Stimulated activated CD4-positive, alpha-beta T cell treated with anti-CD3 and anti-CD28 coated beads, Interleukin-12 subunit alpha, Interleukin-12 subunit beta, amount 100 ng/mL, for 24 hours (primary cell): ENCODE measurements around the gene UBASH3B.
"Not testable (repeated sequence)": the region's sequence is repeated elsewhere in the genome, so short reads cannot be mapped to it uniquely, and the experiment has no call there.

Experiments used
- DNase-seq, 2 experiments: peaks; one replicate each; pipeline ENCODE4 v3.0.0-alpha.2; 2020; ENCODE audit warnings: low read depth in 2 of 2

UBASH3B gene

GRCh38 chr11:122811721-122812120 is 156.2 kb downstream of the UBASH3B start:
- DNase-seq = no peak

- DNase-seq = no peak
These were observed 157.1 kb downstream of the UBASH3B start for GRCh38 chr11:122812638-122813037.

DNA sequence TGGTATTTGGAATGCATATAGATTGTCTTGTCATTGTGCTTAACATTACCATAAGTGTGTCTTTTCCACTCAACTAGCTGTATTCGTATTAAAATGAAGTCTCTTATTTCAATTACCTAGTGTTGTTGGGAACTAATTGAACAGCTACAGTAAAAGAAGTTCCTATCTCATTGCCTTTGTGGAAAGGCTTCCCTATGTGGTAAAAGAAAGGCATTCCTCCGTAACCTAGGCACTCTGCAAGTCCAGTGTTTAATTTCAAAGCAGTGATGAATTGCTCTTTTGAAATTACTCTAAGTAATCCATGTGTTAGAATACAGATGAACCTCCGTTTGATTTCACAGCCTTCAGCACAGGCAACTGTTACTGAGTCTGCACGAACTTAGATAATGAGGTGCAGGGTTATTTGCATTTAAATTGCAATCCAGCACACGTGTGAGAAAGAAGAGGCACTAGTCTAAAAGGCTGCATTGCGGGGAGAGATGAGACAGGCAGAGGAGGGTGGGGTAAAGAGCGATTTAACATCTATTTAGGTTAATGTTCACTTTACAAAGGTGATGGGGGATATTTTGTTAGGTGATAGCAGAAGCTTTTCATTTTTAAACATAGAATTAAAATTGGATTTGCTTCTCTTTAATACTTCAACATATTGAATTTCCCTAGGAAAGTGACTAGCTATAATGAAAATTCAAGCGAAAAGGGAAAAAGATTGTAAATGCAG is 157.8 kb downstream of the UBASH3B start:
- DNase-seq = no peak

DNA sequence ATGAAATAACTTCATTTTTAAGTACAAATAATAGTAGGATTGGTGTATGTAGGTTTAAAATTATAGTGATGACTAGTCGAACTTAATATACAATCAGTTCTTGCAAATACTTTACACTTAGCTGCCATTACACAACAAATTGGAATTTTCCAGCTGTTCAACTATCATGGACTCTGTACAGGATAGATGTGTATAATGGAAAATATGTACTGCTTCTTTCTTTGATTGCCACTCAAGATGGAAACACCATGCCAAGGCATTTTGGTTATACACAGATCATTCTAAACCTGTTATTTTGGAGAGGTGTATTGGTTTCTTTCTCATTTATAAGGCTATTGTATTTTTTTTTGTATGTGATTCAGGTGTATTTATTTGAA is 158.4 kb downstream of the UBASH3B start:
- no peak for DNase-seq

- no peak for DNase-seq
These were observed 158.9 kb downstream of the UBASH3B start for GRCh38 chr11:122814401-122814800.

DNA sequence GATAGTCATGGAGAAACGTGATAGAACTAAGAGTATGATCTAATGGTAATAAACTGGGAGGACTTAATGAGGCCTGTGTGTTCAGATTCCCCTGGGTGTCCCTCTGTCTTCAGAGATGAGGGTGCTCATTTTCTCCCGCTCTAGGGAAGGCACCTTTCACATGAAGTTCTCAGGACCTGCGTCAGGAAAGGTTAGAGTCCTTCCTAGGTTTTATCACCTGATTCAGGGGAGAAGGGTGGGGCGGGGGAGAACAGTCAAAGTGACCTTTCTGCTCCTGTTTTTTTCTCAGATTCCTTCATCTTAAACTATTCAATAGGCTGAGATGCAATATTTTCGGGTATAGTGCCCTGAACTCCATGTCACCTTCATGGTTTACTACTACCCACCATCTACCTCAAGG is 160.4 kb downstream of the UBASH3B start:
- DNase-seq = no peak

GRCh38 chr11:122816761-122817520 is 161.4 kb downstream of the UBASH3B start:
- DNase-seq = no peak

DNA sequence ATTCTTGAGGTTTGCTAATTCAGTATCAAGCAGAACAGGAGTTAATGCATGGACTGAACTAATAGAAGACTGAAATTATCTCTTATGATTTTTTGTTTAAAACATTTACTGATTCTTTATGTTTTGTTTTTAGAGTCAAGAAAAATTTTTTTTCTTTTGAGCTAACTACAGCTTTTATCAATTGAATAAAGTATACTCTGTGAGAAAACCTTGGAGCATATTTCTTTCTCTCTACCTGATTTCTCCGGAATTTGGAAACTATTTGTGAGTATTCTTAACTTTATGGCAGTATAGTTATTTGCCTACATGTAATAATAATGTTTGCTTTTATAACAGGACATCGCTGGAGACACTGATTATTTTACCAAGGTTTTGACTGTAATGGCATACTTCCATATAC is 164.6 kb downstream of the UBASH3B start:
- no peak for DNase-seq

GRCh38 chr11:122821169-122821568 is 165.6 kb downstream of the UBASH3B start:
- DNase-seq = no peak

GRCh38 chr11:122822241-122822640 is 166.7 kb downstream of the UBASH3B start:
- DNase-seq = no peak

DNA sequence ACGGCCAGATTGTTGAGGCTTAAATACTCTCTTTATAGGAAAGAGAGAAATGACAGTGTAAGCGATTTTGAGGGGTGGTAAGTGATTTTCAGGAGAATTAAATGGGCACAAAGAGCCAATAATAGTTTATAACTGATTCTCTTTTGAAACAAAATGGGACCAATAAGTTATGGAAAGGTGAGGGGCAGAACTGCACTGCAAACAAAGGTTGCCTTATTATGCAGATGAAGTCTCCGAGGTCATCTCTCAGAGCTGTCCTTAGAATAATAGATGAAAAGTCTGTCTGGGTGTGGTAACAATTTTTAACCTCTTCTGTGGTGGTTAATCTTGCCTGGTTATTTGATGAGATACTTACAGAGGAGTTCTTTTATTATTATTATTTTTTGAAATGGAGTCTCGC is 168.0 kb downstream of the UBASH3B start:
- DNase-seq = no peak

- not testable (repeated sequence) for DNase-seq
These were observed 173.8 kb downstream of the UBASH3B start for GRCh38 chr11:122829371-122829770.

DNA sequence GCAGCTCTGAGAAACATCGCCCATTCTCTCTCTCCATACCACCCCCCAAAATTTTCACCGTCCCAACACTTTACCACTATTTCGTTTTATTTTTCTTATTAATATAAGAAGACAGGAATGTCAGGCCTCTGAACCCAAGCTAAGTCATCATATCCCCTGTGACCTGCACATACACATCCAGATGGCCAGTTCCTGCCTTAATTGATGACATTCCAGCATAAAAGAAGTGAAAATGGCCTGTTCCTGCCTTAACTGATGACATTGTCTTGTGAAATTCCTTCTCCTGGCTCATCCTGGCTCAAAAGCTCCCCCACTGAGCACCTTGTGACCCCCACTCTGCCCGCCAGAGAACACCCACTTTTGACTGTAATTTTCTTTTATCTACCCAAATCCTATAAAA is 176.8 kb downstream of the UBASH3B start:
- DNase-seq = not testable (repeated sequence)

- no peak for DNase-seq
These were observed 177.4 kb downstream of the UBASH3B start for GRCh38 chr11:122832721-122833470.

DNA sequence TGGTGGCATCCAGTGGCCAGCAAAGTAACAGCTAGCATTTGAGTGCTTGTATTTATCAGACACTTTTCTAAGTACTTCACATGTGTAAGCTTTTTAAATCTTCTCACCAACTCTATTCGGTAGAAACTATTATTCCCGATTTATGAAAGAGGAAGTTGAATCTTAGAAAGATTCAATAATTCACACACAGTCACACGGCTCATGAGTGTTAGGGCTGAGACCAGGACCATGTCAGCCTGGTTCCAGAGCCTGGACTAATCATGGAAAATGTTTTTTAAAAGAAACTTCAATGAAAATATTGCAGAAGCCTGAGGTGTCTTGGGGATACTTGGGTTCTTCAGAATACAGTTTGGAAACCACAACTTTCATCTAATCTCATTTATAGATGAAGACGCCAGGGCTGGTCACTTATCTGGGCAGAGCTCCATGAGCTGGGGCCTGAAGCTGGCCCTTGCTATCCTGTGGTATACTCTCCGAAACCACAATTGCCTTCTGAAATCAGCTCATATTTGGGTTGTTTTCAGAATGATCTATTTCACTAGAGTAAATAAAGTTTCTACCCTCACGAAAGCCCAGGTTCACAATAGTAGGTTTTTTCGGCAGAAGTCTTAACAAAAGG is 178.4 kb downstream of the UBASH3B start:
- DNase-seq = no peak

DNA sequence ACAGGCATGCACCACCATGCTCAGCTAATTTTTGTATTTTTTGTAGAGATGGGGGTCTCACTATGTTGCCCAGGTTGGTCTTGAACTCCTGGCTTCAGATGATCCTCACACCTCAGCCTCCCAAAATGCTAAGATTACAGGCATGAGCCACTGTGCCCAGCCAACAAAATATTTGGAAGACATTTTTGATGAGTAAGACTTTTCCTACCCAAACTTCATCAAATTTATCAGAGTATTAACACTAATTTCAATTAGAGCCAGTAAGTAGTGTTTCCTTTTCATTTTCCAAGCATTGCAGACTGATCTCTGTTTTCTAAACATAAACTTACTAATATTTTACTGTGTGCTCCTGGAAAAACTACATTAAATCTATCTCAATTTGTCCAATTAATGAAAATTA is 181.4 kb downstream of the UBASH3B start:
- no peak for DNase-seq

DNA sequence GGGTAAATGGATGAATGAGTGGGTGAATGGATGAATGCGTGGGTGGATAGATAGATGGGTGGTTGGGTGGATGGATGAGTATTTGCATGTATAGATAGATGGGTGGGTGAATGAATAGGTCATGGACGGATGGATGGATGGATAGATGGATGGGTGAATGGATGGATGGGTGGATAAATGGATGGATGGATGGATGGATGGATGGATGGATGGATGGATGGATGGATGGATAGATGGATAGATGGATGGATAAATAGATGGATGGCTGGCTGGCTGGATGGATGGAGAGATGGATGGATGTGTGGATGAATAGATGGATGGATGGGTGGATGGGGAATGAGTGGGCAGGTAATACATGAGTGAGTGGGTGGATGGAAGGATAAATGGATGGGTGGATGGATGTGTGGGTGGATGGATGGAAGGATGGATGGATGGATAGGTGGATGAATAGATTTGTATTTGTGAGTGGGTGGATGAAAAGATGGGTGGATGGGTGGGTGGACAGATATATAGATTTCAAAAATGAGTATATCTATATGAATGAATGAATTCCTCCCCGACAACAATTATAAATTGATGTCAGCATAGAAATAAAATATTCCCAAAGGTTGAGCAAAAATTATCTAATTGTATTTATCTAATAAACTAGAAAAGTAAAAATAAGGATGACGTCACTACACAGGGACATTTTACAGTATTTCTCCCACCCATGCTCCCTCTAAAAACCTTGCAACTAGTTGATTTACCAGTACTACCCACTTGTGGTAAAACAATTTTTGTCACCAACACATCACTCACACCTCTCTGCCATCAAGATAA is 182.2 kb downstream of the UBASH3B start:
- DNase-seq = no peak

GRCh38 chr11:122843281-122844141 is 188.0 kb downstream of the UBASH3B start:
- peak in 1 of 2 experiments; percentile 10 for DNase-seq

GRCh38 chr11:122847466-122847865 is 191.9 kb downstream of the UBASH3B start:
- DNase-seq = no peak

DNA sequence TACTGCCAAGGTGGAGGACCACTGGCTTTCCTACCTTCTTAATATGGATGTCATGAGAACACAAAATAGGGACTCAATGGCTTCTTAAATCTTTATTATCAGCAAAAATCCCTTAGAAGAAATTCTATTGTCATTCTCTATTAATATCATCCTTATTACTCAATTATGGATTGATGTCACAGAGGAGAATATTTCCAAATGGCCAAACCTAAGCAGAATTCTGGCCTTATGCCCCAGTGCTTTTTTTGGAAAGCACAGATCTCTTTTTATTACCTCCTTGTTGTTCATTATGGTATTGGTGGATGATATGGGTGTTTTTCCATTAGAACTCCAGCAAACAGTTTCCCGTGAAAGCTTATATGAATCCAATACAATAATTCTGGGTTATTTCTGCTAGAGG is 192.7 kb downstream of the UBASH3B start:
- DNase-seq = no peak
